ENCODE measurements around the gene RAB11FIP4.

The RAB11FIP4 gene

DNA sequence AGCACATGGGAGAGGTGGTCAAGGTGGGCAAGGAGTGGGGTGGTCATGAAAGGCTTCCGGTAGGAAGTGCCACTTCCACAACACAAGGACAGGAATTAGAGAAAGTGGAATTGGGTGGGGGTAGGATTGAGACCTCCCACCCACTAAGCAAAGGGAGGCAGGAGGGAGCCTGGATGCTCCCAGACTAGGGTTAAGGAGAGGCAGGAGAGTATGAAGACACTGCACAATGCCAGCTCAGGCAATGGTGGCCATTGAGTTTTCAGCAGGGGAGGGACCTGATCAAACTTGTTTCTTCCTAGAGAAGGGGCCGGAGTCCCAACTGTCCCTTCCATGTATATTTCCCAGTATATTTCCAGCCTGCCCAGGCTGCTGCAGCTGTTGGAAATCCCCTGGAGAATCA lies 3.1 kb upstream of the RAB11FIP4 start:
- DNase-seq, result no peak

DNA sequence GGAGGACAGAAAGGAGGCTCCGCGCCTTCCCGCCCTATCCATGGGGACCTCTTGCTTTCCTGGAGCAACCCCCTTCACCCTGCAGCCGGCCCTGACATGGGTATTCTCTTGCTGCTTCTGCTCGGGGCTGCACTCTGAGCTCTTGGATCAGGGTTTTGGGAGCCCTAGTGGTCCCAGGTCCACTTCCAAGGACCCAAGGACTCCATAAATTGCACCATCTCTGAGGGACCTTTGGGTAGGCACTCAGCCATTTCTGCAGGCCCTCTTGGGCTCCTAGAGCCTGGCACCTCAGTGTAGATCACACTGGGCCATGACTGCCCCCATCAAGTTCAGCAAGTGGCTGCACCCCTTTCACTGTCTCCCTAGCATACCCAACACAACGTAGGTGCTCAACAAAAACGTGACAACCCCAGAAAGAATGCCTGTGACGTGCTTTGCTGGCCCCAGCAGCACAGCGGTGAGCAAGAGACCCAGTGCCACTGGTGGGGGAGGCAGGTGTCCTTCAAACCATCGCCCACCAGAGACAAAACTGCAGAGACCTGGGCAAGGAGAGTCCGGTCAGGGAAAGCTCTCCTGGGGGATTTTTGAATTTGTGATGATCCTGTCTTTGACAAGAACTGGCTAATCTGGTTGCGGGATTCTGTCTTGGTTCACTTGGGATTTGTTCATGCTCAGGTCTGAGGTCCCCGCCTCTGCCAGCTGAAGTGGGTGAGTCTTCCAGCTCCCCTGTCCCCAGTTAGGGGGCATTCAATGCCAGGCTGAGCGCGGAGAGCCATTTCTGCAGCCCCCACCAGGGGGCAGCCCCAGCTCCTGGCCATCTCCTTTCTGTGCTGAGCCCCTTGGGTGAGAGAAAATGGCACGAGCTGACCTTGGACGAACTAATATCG lies 2.5 kb upstream of the RAB11FIP4 start:
- DNase-seq, result no peak

DNA sequence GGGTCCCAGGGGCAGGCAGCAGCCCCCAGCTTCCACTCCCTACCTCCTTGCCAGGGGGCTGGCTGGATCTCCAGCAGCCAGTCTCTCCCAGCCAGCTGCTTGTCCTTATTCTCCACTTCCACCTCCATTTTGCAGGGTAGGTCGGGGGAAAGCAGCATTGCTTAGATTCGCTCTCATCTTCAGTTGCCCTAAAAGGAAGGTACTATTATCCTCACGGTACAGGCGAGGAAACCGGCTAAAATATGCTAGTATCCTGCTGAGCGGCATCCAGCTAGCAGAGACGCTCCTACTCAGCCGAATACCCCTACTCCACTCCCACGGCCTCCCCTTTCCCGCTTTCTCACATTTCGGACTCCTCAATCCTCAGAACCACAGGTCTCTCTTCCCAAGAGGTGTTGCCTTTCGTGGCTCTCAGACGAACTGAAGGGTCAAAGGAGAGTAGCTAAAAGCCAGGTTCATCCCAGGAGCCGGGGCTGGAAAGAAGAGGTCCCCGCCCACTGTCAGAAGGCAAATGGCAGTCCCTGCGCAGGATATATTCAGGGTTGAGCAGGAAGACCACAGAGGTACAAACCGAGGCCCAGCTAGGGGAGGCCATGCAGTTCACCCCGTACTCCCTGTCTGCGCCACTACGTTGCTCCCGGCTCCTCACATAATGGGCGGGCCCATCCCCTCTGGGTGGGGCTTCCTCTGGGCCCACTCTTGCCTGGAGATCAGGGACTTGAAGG lies 1.7 kb upstream of the RAB11FIP4 start:
- no peak for DNase-seq

DNA sequence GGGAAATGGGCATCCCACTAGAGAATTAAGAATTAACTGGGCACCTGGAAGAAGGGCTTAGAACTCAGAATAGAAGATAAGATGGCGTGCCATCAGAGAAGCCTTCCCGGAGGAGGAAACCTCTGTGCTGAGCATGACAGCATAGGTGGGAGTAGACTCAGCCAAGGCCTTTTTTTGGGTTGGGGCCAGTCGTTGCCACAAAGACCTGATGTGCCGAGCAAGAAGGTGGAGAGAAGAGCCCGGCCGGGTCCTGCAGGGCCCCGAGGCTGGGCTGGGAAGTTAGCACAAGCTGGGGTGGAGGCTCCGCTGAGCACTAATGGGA lies 1.1 kb upstream of the RAB11FIP4 start:
- DNase-seq, result no peak

DNA sequence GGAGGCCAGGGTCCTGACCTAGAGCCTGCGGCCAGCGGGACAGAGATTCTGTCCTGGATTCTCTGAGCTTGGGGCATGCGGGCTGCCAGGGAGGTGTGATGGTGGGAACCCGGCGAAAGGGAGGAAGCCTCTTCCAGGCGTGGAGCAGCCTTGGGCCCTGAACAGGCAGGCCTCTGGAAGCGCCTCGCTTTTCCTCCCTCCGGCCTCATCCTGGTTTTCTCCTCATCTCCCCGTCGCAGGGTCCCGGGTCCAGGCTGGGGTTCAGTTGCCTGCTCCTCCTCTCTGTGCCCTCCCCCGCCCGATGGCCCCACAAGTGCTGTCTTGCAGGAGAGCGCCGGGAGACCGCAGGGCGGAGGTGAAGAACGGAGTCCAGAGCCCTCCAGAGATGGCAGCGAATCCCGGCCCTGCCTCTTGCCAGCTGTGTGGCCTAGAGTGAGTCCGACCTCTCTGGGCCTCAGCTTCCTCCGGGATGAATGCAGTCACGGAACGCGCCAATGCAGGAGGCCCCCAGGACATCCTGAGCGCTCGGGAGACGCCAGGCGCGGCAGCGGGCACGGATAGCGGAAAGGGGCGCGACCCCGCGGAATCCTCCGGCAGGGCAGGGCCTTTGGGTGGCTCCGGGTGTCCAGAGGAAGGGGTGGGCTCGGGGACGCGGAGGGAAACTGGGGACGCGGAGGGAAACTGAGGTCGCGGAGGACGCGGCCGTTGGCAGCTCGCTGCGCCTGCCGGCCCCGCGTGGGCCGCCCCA lies 553 bp upstream of the RAB11FIP4 start:
- DNase-seq, result no peak

DNA sequence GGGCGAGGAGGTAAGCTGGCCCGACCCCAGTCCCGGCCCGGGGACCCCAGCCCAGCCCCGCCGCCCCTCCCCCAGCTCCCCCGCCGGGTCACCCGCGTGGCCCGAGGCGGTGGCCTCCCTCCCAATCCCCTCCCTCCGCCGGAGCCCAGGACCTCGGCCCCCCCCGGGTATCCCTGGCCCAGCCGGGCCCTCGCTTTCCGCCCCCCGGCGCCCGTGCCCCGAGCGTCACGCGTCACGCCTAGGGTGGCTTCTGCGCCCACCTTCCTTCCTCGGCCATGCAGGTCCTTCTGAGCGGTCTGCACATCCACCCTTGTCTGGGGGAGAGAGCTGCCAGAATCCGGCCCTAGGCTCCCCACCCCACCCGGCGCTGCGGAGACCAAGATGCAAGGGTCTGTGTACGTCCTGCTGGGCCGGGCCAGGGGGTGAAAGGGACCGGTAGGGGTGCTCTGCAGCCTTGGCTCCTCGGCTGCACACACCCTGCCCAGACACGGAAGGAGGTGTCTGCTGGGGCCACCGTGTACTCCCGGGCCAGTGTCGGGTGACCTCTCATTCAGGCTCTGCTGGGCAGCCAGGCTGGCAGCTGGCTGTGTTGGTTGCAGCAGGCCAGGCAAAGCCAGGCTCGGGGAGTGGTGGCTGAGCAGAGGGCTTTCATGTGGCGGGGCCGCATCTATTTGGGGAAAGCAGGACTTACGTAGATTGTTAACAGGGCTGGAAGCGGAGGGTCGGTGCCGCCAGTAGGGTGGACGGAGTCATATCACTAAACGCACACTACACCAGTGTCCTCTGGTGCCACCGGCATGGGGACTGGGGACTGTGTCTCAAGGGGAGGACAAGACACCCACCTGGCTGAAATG lies 754 bp downstream of the RAB11FIP4 start:
- DNase-seq, result no peak

DNA sequence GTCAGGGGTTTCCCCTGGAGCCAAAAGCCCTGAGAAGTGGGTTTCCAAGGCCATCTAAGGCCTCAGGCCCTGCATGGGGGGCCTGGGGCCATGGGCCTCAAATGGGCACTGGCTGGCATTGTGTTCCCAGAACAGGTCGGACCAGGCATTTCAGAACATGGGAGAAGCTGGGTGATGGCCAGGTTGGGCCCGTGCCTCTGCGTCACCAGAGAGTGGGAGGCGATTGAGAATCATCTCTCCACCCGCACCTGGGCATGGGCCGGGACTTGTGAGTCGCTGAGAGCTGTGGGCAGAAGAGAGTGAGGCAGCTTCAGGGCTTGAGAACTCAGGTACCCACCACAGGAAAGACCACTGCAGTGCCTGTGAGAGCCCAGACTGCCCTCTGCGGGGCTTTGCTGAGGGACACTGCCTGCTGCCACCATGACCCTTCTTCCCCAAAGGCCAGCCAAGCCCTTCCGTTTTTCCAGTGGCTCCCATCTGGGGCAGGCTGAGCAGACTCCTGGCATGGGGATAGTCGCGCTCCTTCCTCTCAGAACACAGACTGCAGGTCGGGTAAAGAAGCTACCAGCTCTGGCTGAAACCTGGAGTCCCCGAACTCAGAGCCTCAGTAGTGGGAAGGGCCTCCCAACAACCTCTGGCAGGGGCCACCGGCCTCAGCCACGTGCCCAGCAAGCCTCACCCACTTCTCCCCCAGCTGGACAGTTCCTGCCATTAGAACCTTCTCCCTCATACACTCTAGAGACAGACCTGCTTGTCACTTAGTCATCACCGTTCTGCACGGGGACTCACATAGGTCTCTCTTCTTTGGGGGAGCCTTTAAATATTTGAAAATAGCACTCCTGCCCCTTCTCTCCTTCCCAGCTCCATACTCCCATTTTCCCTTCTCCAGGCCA lies 1.6 kb downstream of the RAB11FIP4 start:
- no peak for DNase-seq

DNA sequence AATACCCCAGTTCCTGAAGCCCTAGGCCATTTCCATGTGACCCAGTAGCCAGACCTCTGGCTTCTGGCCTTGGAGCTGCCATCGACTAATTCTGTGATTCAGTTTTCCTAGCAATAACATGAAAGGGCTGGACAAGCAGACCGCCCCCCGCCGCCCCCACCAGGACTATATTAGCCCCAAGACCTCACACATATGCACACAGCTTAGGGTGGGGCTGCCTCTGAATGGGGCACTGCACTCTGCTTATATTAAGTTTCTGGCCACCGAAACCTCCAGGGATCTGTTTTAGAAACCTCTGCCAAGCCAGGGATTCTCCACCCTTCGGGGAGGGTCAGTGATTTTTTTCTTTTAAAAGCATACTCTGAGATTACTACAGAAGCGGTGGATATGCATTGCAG lies 2.3 kb downstream of the RAB11FIP4 start:
- DNase-seq, result no peak

DNA sequence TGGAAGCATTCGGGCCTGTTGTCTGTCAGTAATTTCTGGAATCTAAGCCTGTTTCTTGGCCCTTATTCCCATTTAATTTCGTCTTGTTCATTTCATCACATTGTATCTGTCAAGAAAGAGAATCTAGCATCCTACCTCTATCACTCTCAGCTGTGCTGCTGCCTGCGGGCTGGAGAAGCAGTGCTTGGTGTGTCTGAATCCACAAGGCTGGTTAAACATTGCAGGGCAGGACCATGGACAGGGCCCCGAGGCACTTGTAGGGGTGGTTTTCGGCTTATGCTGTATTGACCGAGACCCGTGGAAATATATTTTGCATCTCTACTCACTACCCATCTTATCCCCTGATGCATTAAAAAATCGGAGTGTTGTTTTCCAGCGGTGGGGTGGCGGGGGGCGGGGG lies 3.1 kb downstream of the RAB11FIP4 start:
- DNase-seq, result peak; percentile 75

DNA sequence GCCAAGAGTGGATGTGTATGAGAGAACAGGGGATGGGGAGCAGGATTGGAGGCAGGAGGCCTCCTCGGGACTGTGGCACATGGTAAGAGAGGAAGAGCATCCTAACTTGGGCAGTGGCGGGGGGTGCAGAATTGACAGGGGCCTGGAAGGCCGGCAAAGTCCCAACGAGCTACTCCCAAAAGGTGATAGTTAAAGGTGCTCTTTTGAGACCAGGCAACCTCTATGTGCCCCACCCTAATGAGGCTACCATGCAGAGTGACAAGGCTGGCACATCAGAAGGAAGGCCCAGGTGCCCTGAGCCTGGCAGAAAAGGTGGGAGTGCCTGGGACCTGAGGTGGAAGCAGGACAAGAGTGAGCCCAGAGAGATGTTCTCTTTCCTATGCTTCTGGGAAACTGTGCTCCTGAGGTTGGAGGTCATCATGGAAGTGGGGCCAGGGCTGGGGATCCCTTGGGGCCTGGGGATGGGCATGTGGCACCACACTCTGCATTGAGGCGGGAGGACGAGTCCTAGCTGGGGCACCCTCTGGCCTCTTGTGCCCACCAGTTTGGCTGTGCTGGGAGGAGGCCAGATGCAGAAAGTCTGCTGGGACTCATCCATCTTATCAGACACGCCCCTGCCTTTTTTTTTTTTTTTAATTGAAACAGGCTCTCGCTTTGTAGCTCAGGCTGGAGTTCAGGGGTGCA lies 5.9 kb downstream of the RAB11FIP4 start:
- DNase-seq, result no peak

DNA sequence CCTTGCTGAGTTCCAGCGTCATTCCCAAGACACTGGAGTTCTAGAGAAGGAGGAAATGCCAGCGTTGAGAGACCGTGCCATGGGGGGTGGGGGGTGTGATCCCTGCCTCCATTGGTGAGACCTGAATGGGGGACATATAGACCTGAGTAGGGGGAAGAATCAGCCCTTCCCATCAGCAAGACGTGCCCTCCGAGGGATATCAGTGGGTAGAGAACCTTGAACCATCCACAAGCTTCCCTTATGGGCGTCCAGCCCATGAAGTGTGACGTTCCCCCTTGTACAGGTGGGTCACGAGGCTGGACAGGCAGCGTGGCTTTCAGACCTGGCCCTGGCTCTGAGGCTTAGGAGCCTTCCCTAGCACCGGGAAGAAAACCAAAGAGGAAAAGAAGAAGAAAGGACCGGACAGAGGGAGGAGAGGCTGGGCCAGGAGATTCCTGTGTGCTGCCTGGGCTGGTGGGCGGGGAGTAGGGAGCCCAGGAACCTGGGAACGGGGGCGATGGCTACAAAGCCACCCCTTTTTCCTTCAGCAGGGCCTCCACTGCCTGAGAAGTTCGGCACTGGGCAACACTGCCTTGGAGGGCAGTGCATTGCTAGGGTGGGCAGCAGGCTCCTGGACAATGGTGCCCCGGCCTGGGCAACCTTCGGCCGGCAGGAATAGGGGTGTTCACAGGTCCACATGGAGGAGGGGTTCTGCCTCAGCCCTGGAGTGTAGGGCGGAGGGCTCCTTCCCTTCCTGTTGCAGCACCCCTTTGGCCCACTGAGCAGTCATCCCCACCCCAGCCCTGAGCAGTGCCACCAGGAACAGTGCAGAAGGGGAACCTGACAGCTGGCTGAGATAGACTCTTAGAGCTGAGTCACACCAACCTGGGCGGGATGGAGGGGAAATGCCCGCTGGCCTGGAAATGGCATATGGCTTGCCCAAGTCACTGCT lies 7.2 kb downstream of the RAB11FIP4 start:
- DNase-seq, result no peak

DNA sequence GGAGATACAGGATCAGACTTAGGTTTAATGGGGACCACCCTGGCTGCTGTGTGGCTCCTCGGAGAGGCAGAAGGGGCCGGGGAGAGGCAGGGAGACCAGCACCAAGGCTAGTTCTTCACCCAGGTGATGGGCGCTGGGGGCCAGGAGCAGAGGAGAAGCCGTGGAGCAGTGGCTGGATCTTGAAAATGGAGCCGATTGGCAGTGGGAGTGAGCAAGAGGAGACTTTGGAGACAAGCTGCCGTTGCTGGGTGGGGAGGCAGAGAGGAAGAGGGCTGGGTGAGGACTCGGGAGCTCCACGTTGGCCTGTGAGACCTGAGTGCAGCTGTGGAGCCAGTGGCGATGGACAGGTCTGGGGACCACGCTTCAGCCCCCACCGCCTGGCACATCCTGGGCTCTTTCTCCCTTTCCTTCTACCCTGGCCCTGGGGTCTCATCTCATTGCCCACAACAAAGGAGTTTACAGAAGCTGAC lies 9.0 kb downstream of the RAB11FIP4 start:
- no peak for DNase-seq

DNA sequence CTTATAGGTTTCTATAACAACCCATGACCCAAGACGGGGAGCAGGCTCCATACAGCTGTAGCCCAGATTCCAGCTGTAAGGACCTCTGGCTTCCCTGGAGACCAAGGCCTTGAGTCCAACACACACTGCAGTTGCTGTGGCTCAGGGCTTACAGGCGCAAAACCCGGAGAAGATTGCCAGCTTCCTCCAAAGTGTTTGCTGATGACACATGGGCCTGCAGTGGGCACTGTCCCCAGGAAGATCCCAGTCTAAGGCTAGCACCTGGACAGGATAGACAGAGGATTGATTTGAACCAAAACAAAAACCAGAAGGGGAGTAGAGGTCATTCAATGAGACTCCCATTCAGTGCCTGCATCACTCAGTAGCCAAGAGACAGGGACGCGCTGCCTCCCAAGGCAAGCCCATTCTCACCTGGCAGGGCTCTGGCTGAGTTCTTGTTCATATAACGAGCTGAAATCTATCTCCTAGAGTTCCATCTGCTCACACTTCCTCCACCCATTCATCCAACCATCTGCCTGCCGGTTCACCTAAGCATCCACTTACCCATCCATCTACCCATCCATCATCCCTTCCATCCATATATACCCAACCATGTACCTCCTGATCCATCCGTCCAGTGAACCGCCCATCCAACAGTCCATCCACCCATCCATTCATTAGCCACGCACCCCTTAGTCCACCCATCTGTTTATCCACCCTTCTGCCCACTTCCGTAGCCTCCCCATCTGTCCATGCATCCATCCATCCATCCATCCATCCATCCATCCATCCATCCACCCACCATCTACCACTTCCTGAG lies 10.2 kb downstream of the RAB11FIP4 start:
- no peak for DNase-seq

DNA sequence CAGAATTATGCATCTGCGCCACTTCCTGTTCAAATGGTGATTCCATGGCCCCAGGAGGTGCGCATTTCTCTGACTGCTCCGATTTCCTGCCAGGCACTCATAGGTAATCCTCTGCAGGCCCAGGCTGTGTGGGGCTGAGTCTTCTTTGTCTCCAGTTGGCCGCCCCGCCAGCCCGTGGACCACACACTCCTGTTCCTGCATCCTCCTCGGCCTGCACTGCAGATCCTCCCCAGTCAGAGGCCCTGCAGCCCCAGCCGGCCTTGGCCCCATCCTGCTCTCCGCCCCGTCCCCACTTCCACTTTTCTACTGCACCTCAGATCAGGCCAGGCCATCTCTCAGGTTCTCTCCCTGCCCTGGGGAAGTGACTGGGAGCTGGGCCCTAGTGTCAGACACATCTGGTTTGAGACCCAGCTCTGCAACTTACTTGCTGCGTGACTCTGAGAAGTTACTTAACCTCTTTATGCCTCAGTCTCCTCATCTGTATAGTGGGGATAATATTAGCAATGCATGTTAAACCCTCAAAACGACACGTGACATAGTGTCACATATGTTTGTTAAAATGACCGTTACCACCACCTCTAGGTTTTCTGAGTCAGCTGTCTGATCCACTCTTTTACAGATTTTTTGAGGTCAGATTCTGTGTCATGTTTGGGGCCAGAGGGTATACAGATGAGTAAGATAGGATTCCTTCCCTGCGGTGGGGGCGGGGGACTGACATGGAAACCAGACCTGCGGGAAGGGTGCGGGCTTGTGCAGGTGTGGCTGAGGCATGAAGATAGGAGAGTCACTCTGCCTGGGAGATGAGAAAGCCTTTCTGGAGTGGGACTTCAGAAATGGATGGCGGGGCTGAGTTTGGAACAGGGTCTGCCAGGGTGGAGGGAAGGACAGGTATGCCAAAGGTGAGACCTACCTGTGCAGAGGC lies 12.8 kb downstream of the RAB11FIP4 start:
- DNase-seq, result no peak

DNA sequence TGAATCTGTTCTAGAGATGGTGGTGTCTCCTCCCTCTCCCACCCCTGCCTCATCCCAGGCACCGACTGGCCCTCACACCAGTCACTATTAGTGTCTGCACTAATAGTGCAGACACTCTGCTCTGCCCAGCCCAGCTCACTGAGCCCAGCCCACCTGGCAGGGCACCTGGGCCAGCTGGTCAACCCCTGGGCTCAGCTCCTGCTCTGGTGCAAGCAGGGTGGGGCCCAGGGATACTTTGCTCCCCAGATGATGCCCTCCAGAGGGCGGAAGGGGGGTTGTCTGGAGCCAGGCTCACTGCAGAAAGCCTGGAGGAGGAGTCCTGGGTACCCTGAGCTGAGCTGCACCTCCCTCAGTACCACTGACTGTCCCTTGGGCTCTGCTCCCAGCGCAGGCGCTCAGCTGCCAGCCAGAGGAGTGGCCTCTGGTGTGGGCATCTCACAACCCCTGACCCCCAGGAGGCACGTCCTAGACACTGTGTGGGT lies 14.5 kb downstream of the RAB11FIP4 start:
- no peak for DNase-seq

DNA sequence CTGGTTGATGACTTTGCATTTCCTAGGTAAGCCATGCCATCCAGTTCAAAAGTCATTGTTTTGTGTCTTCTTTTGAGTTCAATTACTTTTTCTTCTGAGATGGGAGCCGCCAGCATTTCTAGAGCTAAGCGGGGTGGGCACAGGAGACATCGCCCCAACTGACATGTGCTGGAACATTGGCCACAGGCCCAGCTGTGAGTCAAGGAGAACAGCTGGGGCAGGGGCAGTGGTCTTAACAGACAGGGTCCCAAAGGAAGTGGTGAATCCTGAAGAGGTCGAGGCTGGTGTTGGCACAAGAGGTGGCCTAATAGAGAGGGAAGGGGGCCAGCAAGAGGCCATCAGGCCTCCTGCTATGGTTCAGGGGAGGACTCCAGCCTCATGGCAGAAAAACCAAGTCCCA lies 17.1 kb downstream of the RAB11FIP4 start:
- no peak for DNase-seq

DNA sequence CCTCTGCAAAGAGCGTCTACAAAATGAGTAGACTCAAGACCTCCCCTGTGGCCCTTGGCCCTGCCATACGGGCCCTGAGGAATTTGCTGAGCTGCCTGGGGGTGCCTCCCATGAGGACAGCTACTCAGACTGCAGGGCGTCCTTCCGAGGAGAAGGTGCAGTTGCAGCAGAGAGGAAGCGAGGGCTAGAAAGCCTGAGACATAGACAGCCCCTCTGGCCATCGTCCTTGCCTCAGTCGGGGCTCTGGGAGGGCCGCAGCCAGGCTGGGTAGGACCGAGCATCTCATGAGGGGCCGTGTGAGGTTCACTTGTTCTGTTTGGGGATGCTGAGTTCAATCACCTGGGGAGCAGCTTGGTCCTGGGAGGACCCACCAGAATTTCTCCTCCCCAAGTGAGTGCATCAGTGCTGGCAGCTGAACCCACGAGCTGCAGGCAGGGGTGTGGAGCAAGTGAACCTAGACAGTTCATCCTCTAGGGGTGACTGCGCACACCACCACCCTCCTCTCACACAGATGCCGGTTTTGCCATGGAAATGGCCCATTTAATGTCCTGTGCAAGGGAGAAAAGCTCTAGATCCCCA lies 20.3 kb downstream of the RAB11FIP4 start:
- no peak for DNase-seq

All from fibroblast of skin of abdomen (primary cell).